A673 (cell line): ENCODE data around the gene ENTREP1.

Experiments used
- CTCF ChIP-seq: fragments of 300-800, 200-600 bp; sonication (generic); conservative IDR thresholded peaks from 2 replicates; pipeline ENCODE4 v1.5.1; 2017; ENCODE audit warnings: low read depth, mild to moderate bottlenecking, antibody characterized with exemption, low read length, moderate library complexity, mixed read lengths
- EZH2 ChIP-seq: fragments of 200-600 bp; sonication (generic); IDR thresholded peaks from 2 replicates; pipeline ENCODE4 v1.6.1; 2017; ENCODE audit warnings: borderline replicate concordance, low read depth, mild to moderate bottlenecking, mixed read lengths, antibody characterized with exemption, low read length; ENCODE audit not compliant: poor library complexity, severe bottlenecking

- TF ChIP-seq CTCF (no peak), EZH2 (no peak)
Measured at GRCh38 chr9:69395718-69396117, 70.7 kb downstream of the ENTREP1 start.
